Hematopoietic multipotent progenitor cell treated with erythropoietin and hydrocortisone succinate and interleukin-3 and kit ligand, for 4 days (in vitro differentiated cells): ENCODE results near the gene OR10H2.
"Not testable (repeated sequence)": the region's sequence is repeated elsewhere in the genome, so short reads cannot be mapped to it uniquely, and the experiment has no call there.

ENCODE experiments used
- DNase-seq: peaks from one replicate; pipeline ENCODE4 v3.0.0-alpha.2; 2015

OR10H2 gene

GRCh38 chr19:15774159-15774558 lies 46.3 kb downstream of the OR10H2 start:
- DNase-seq: not testable (repeated sequence)

GRCh38 chr19:15775249-15775648 lies 47.4 kb downstream of the OR10H2 start:
- DNase-seq: no peak

DNA sequence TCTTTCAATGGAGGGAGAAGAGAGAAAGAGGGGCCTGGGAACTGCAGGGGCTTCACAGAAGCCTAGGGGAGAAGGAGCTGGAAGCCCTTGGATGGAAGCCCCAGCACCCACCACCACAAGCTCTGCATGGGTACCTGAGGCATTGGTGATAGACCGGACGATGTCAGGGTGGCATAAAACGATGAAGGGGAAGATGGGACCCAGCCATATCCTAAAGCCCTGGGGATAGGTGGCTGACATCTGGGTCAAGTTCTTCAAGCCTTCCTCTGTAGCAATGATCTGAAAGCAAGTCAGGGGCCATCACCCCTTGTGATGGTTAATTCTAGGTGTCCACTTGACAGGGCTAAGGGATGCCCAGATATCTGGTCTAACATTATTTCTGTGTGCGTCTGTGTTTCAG lies 48.4 kb downstream of the OR10H2 start:
- no peak for DNase-seq

DNA sequence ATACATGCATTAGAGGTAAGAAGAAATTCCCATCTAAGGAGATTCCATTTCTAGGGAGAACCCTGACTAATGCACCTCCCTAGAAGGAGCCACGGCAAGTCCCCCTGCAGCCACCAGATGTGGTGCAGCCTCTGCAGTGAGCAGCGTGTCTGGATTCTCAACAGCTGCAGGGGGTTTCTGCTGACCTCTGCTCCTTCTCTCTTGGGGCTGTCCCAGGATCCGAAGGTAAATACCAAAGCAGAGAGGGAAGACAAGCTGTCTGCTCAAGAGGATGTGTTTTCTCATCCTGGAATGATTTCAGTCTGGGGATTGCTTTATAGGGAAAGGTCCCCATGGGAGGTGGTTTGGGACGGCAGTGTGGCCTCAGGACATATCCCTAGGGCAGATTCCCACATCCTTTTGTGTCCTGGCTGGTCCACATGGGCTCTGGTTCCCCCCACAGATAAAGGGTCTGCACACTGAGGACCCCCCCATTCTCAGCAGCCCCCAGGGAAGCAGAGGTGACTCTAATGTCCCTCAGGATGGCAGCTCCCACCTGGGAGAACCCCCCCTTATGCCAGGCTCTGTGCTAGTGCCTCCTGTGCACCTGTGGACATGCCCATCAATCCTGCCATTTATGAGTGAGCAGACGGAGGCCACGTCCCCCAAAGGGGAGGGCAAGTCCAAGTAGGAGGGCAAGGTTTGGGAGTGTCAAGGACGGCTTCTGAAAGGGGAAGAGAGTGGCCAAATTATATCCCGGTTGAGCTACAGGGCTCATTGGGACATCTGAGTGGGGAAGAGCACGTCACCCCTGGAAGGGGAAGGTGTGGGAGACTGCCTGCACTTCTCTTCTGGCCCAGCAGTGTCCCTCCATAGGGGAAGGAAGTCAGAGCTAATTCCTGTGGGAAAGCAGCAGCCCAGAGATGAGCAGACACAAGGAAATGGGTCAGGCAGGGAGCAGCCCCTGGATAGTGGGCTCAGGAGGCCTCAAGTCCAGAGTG lies 49.5 kb downstream of the OR10H2 start:
- no peak for DNase-seq
